Lower leg skin (tissue), 4 donors: Measurements from ENCODE around the gene INPP4B. TPM values are rescaled to one million over a fixed set of nuclear protein-coding genes. Genes with fewer than 3 reads are reported as not detected.

Experiments
- DNase-seq, 2 donors: peaks; one replicate each; pipeline ENCODE4 v3.0.0-alpha.2; 2019; ENCODE audit warnings: low spot score in 2 of 2
- H3K4me3 ChIP-seq: fragments of 200-600 bp; sonication (generic); 2 replicates; pipeline ENCODE4 v1.5.1; 2017; ENCODE audit warnings: mild to moderate bottlenecking, low read depth; ENCODE audit not compliant: poor library complexity, severe bottlenecking
- CTCF ChIP-seq, 3 donors: fragments of 450-650 bp; IDR thresholded peaks; one replicate each; pipeline ENCODE4 v1.5.1; 2016; ENCODE audit warnings: antibody characterized with exemption in 3 of 3, mild to moderate bottlenecking in 3 of 3, moderate library complexity in 2 of 3
- POLR2A ChIP-seq, 2 donors: fragments of 450-650 bp; IDR thresholded peaks; one replicate each; pipeline ENCODE4 v1.6.1; 2016 to 2017; ENCODE audit warnings: antibody characterized with exemption in 2 of 2, mild to moderate bottlenecking in 1 of 2, moderate library complexity in 1 of 2
- WGBS, 2 donors: methylation state at CpG; one replicate each; pipeline ENCODE4 v1.1.5; 2018; 5-methylcytosine and 5-hydroxymethylcytosine counted together
- intact Hi-C: fragments of 100-400 bp; cut with DNase I; formaldehyde crosslinking; loops from one replicate; pipeline ENCODE4 v1.15.0; 2023; ENCODE audit warnings: low total_unique reads
- total RNA-seq, 4 donors: library from RNA; depleted of rRNA; stranded (reverse); fragments of >200 nt; gene quantifications; one replicate each; pipeline ENCODE4 v1.1.0, GENCODE V29; 2016

INPP4B gene
- total RNA-seq, 4 donors from 2014 or later: 7.6 to 18.5 (median 17.6) TPM

- TF ChIP-seq POLR2A (IDR thresholded peaks at IDR 0.05): no peak
- no peak for TF ChIP-seq CTCF (IDR thresholded peaks at IDR 0.05)
- no peak overlapping the region for H3K4me3 ChIP-seq
- 40 to 48% methylated on average over 4 of the region's 4 CpGs for WGBS, 2 donors
- intact Hi-C loops: no loop called here
- DNase-seq: no peak
Observed at GRCh38 chr4:142414366-142414990, 431.6 kb downstream of the INPP4B start.

GRCh38 chr4:142413485-142413884, 432.6 kb downstream of the INPP4B start:
- DNase-seq: no peak
- H3K4me3 ChIP-seq: no peak overlapping the region
- intact Hi-C loops: no loop called here
- TF ChIP-seq POLR2A (IDR thresholded peaks at IDR 0.05): no peak

GRCh38 chr4:142411993-142412392, 434.1 kb downstream of the INPP4B start:
- no peak for DNase-seq
- TF ChIP-seq POLR2A (IDR thresholded peaks at IDR 0.05) (no peak), CTCF (IDR thresholded peaks at IDR 0.05) (no peak)
- no peak overlapping the region for H3K4me3 ChIP-seq
- intact Hi-C loops: no loop called here

- 68 to 75% methylated on average over 5 of the region's 5 CpGs for WGBS, 2 donors
- TF ChIP-seq CTCF (IDR thresholded peaks at IDR 0.05) (no peak), POLR2A (IDR thresholded peaks at IDR 0.05) (no peak)
- no peak for DNase-seq
- intact Hi-C loops: no loop called here
- H3K4me3 ChIP-seq: no peak overlapping the region
Observed at GRCh38 chr4:142408003-142408441, 438.1 kb downstream of the INPP4B start.

- no peak for TF ChIP-seq CTCF (IDR thresholded peaks at IDR 0.05)
- no peak for TF ChIP-seq POLR2A (IDR thresholded peaks at IDR 0.05)
- 72 to 86% methylated on average over 2 of the region's 2 CpGs for WGBS, 2 donors
- H3K4me3 ChIP-seq: no peak overlapping the region
- no peak for DNase-seq
- intact Hi-C loops: no loop called here
Observed at GRCh38 chr4:142407596-142407995, 438.5 kb downstream of the INPP4B start.

- intact Hi-C loops: no loop called here
- no peak overlapping the region for H3K4me3 ChIP-seq
- TF ChIP-seq POLR2A (IDR thresholded peaks at IDR 0.05) (no peak), CTCF (IDR thresholded peaks at IDR 0.05) (no peak)
- DNase-seq: no peak
- WGBS, 2 donors: 63 to 69% methylated on average over 7 of the region's 7 CpGs
Observed at GRCh38 chr4:142406917-142407501, 439.1 kb downstream of the INPP4B start.
